H1 (cell line): ENCODE data around the gene DNASE1L1. TPM values are rescaled to one million over a fixed set of nuclear protein-coding genes. Genes with fewer than 3 reads are reported as not detected.
A peak's percentile ranks its signal among the peaks of the same experiment; 100 is the strongest.

ENCODE experiments used
- CTCF ChIA-PET: fragments of 300-600 bp; sonication (Branson Sonifier 250); formaldehyde crosslinking; loops from one replicate; lab custom pipeline; 2021; ENCODE audit not compliant: partially characterized antibody; lab: Charles Lee
- POLR2A ChIA-PET: fragments of 300-600 bp; sonication (Branson Sonifier 250); formaldehyde crosslinking; loops from one replicate; lab custom pipeline; 2021; ENCODE audit warnings: inconsistent platforms; ENCODE audit not compliant: partially characterized antibody; lab: Charles Lee
- DNase-seq, 2 experiments: peaks; one replicate each; pipeline versions ENCODE4 v3.0.0 to v3.0.0-alpha.2; 2010 to 2022; ENCODE audit warnings: low spot score in 2 of 2, low read depth in 1 of 2, mixed read lengths in 1 of 2
- FAIRE-seq: peaks from 2 replicates; lab custom pipeline; 2011; peaks lifted over from hg19 to GRCh38; lab: Jason Lieb, UNC
- H2AFZ ChIP-seq: 2 replicates; pipeline ENCODE4 v1.8.1; 2012; ENCODE audit warnings: low read length, inconsistent platforms
- H2AK5ac ChIP-seq: 2 replicates; pipeline ENCODE4 v1.6.1; 2013; ENCODE audit warnings: low read depth, low read length
- H2BK120ac ChIP-seq: replicated peaks from 2 replicates; pipeline ENCODE3; 2013; ENCODE audit warnings: low read depth, low read length, inconsistent platforms
- H2BK12ac ChIP-seq: 2 replicates; pipeline ENCODE4 v1.6.1; 2013; ENCODE audit warnings: low read depth, low read length
- H2BK15ac ChIP-seq: 2 replicates; pipeline ENCODE4 v1.6.1; 2013; ENCODE audit warnings: low read length
- H2BK20ac ChIP-seq: 2 replicates; pipeline ENCODE4 v1.6.1; 2013; ENCODE audit warnings: low read length
- H2BK5ac ChIP-seq: 2 replicates; pipeline ENCODE4 v1.6.1; 2013; ENCODE audit warnings: low read depth, low read length
- H3K14ac ChIP-seq: 2 replicates; pipeline ENCODE4 v1.6.1; 2013; ENCODE audit warnings: inconsistent platforms; ENCODE audit not compliant: insufficient read length
- H3K18ac ChIP-seq: 2 replicates; pipeline ENCODE4 v1.6.1; 2013; ENCODE audit warnings: low read length; ENCODE audit errors: extremely low read depth
- H3K23ac ChIP-seq: 2 replicates; pipeline ENCODE4 v1.6.1; 2013; ENCODE audit warnings: inconsistent platforms; ENCODE audit not compliant: insufficient read length
- H3K23me2 ChIP-seq: 2 replicates; pipeline ENCODE4 v1.6.1; 2013; ENCODE audit warnings: low read depth, low read length
- H3K27ac ChIP-seq: 2 replicates; pipeline ENCODE4 v1.6.1; 2011; ENCODE audit warnings: low read depth, low read length, inconsistent platforms
- H3K27me3 ChIP-seq, 4 experiments: replicated peaks in 1 of 4; 1 replicate in 1 of 4; 2 replicates in 3 of 4; pipeline versions ENCODE4 v1.6.1 to v1.8.1; 2011 to 2013; ENCODE audit warnings: low read length in 3 of 4, mild to moderate bottlenecking in 3 of 4, inconsistent platforms in 2 of 4, mixed read lengths in 2 of 4, moderate library complexity in 1 of 4; ENCODE audit not compliant: control insufficient read depth in 3 of 4, insufficient read depth in 3 of 4; ENCODE audit errors: extremely low read depth in 1 of 4
- H3K36me3 ChIP-seq, 4 experiments: 2 replicates each; pipeline versions ENCODE4 v1.6.1 to v1.8.1; 2011 to 2013; ENCODE audit warnings: mild to moderate bottlenecking in 4 of 4, low read length in 3 of 4, moderate library complexity in 2 of 4, control low read depth in 1 of 4, inconsistent platforms in 1 of 4; ENCODE audit not compliant: insufficient read depth in 4 of 4, control insufficient read depth in 2 of 4
- H3K4ac ChIP-seq: replicated peaks from 2 replicates; pipeline ENCODE3; 2013; ENCODE audit warnings: low read length, low read depth, mixed read lengths, inconsistent platforms; ENCODE audit not compliant: insufficient read length
- H3K4me1 ChIP-seq, 4 experiments: replicated peaks in 1 of 4; 1 replicate in 1 of 4; 2 replicates in 3 of 4; pipeline versions ENCODE4 v1.6.1 to v1.8.1; 2011 to 2013; ENCODE audit warnings: low read length in 3 of 4, inconsistent platforms in 2 of 4, mixed read lengths in 1 of 4; ENCODE audit not compliant: insufficient read depth in 4 of 4, control insufficient read depth in 3 of 4
- H3K4me2 ChIP-seq, 2 experiments: 2 replicates each; pipeline versions ENCODE4 v1.6.1 to v1.8.1; 2011 to 2013; ENCODE audit warnings: low read depth in 2 of 2, low read length in 2 of 2, control low read depth in 1 of 2, inconsistent platforms in 1 of 2, mild to moderate bottlenecking in 1 of 2; ENCODE audit not compliant: insufficient read depth in 1 of 2
- H3K4me3 ChIP-seq, 4 experiments: fragments of 200-600, 300-600 bp in 1 of 4; sonication (generic), shearing (Covaris generic), sonication (Bioruptor Twin) in 1 of 4; 2 replicates each; pipeline versions ENCODE4 v1.5.1 to v1.8.1; 2011 to 2016; ENCODE audit warnings: low read length in 4 of 4, low read depth in 3 of 4, control low read depth in 2 of 4, inconsistent platforms in 2 of 4, mild to moderate bottlenecking in 2 of 4, mixed read lengths in 1 of 4, moderate library complexity in 1 of 4; ENCODE audit not compliant: insufficient read depth in 2 of 4; ENCODE audit errors: extremely low read depth in 1 of 4
- H3K56ac ChIP-seq: replicated peaks from 2 replicates; pipeline ENCODE3; 2013; ENCODE audit warnings: low read depth, mild to moderate bottlenecking, mixed read lengths, low read length, inconsistent platforms; ENCODE audit not compliant: insufficient read length
- H3K79me1 ChIP-seq: 2 replicates; pipeline ENCODE4 v1.6.1; 2013; ENCODE audit warnings: low read depth, low read length, control low read depth
- H3K79me2 ChIP-seq, 2 experiments: 2 replicates each; pipeline versions ENCODE4 v1.6.1 to v1.8.1; 2012 to 2013; ENCODE audit warnings: low read length in 2 of 2, mild to moderate bottlenecking in 2 of 2, inconsistent platforms in 1 of 2; ENCODE audit not compliant: insufficient read depth in 2 of 2, control insufficient read depth in 1 of 2
- H3K9ac ChIP-seq, 4 experiments: replicated peaks in 1 of 4; 1 replicate in 1 of 4; 2 replicates in 3 of 4; pipeline versions ENCODE4 v1.6.1 to v1.8.1; 2011 to 2013; ENCODE audit warnings: low read depth in 3 of 4, low read length in 3 of 4, control low read depth in 2 of 4, mild to moderate bottlenecking in 2 of 4, moderate library complexity in 2 of 4, inconsistent platforms in 1 of 4; ENCODE audit errors: extremely low read depth in 1 of 4
- H3K9me3 ChIP-seq, 2 experiments: 2 replicates each; pipeline versions ENCODE4 v1.6.1 to v1.8.1; 2012 to 2013; ENCODE audit warnings: mild to moderate bottlenecking in 2 of 2, moderate library complexity in 2 of 2, control low read depth in 1 of 2, inconsistent platforms in 1 of 2, low read depth in 1 of 2, low read length in 1 of 2, mixed read lengths in 1 of 2; ENCODE audit not compliant: insufficient read depth in 2 of 2
- H4K20me1 ChIP-seq, 2 experiments: replicated peaks in 1 of 2; 2 replicates each; pipeline versions ENCODE3 to v1.8.1; 2011 to 2013; ENCODE audit warnings: inconsistent platforms in 2 of 2, low read length in 2 of 2, mild to moderate bottlenecking in 1 of 2; ENCODE audit not compliant: insufficient read depth in 2 of 2, control insufficient read depth in 1 of 2
- H4K5ac ChIP-seq: 2 replicates; pipeline ENCODE4 v1.6.1; 2013; ENCODE audit warnings: low read length, low read depth, mixed read lengths, inconsistent platforms; ENCODE audit not compliant: insufficient read length
- H4K8ac ChIP-seq: 2 replicates; pipeline ENCODE4 v1.8.0; 2013; ENCODE audit warnings: mild to moderate bottlenecking, moderate library complexity, low read length, inconsistent platforms; ENCODE audit not compliant: insufficient read depth; ENCODE audit errors: extremely low read depth
- H4K91ac ChIP-seq: replicated peaks from 2 replicates; pipeline ENCODE3; 2013; ENCODE audit warnings: low read length, mixed read lengths, inconsistent platforms; ENCODE audit not compliant: insufficient read length
- MAFK ChIP-seq: IDR thresholded peaks from 2 replicates; pipeline ENCODE4 v1.6.1; 2012; ENCODE audit warnings: low read depth, mild to moderate bottlenecking, improper control_type of control experiment, low read length
- POLR2A ChIP-seq, 2 experiments: IDR thresholded peaks; 1 replicate in 1 of 2; 2 replicates in 1 of 2; pipeline ENCODE4 v1.6.1; 2011; ENCODE audit warnings: low read depth in 2 of 2, low read length in 2 of 2, mild to moderate bottlenecking in 2 of 2; ENCODE audit errors: control extremely low read depth in 1 of 2
- WGBS, 2 experiments: shearing (Covaris generic) in 1 of 2; methylation state at CpG; one replicate each; pipeline versions ENCODE4 v1.1.6 to v1.1.7; 2013 to 2015; ENCODE audit warnings: low lambda C conversion rate in 2 of 2, mixed read lengths in 2 of 2, inconsistent platforms in 1 of 2, low coverage in 1 of 2, missing lambda C conversion rate in 1 of 2; ENCODE audit not compliant: insufficient replicate concordance in 2 of 2, insufficient coverage in 1 of 2, insufficient read length in 1 of 2; ENCODE audit errors: extremely low coverage in 1 of 2, missing lambda C conversion rate in 1 of 2; 5-methylcytosine and 5-hydroxymethylcytosine counted together
- polyA plus RNA-seq, 7 experiments: library from polyadenylated mRNA; depleted of rRNA in 3 of 7; stranded (reverse) in 5 of 7; unstranded in 2 of 7; fragments of >200 nt in 5 of 7; fragments of 200-250 nt in 2 of 7; gene quantifications; 1 replicate in 5 of 7; 2 replicates in 1 of 7; 4 replicates in 1 of 7; pipeline versions ENCODE4 v1.2.1 to v1.2.3, GENCODE V29; 2011 to 2013; ENCODE audit warnings: missing spikeins in 2 of 7, mixed read lengths in 2 of 7
- total RNA-seq: library from RNA; stranded (reverse); fragmentation: NEBNext Ultra II Directional; extraction: Animal tissue kit (Norgen Biotek cat#: 25700); gene quantifications from 2 replicates; pipeline ENCODE4 v1.2.1, GENCODE V29; 2021

Gene DNASE1L1
- total and polyA plus RNA-seq, 2 of the 8 experiments (the other 6 are each of a cell fraction or from before 2014, with no cell fraction given) = 8.7 to 30.0 TPM

- Histone ChIP-seq H3K4ac (no peak overlapping the region), H3K18ac (no peak overlapping the region), H3K14ac (no peak overlapping the region), H4K5ac (no peak overlapping the region), H2AK5ac (no peak overlapping the region), H3K36me3 (peaks cover 37 to 94% (median 73%) of the 10 kb centered on the region in 4 experiments), H3K23ac (no peak overlapping the region), H4K91ac (no peak overlapping the region), H3K79me1 (no peaks in the 10 kb centered on the region; the same call in 1 of the 2 replicates), H3K56ac (no peak overlapping the region), H3K4me3 (no peak overlapping the region), H4K8ac (no peak overlapping the region), H2BK20ac (no peak overlapping the region), H3K27ac (no peak overlapping the region), H2BK120ac (no peak overlapping the region), H2AFZ (no peak overlapping the region), H3K27me3 (no peaks in the 10 kb centered on the region), H3K9me3 (no peaks in the 10 kb centered on the region), H3K4me1 (no peaks in the 10 kb centered on the region), H3K23me2 (no peaks in the 10 kb centered on the region), H2BK15ac (no peak overlapping the region), H2BK12ac (no peak overlapping the region), H3K4me2 (no peak overlapping the region), H4K20me1 (peaks cover 16 to 45% of the 10 kb centered on the region in 2 experiments), H3K9ac (no peak overlapping the region), H3K79me2 (peaks cover 0 to 10% of the 10 kb centered on the region in 2 experiments; a peak in 2 of 4 replicates), H2BK5ac (no peak overlapping the region)
- DNase-seq (no peak), FAIRE-seq (no peak)
- TF ChIP-seq POLR2A (IDR thresholded peaks at IDR 0.05; ENCODE audit: control extremely low read depth in 1 of 2, low read depth in 2 of 2, low read length in 2 of 2) (peak in 1 of 2 experiments; percentile 29; a peak in 2 of 3 replicates), MAFK (no peak)
- ChIA-PET POLR2A (interaction anchor here (0.7 to 15.6 kb wide), 4 partner anchors 5 to 170 kb away, joined by 3 to 348 read pairs (median 176); no protein-coding TSS in a partner anchor), CTCF (no interaction called here)
- 100% methylated on average over 11 of the region's 34 CpGs; no CpG with 5 or more reads in 1 of the 2 experiments for WGBS, 2 experiments
Observed at GRCh38 chrX:154360155-154360713, 48.8 kb downstream of the DNASE1L1 start.
